GM19193 (cell line): Measurements from ENCODE around the gene ANOS1.

ENCODE experiments used
- POLR2A ChIP-seq: IDR thresholded peaks from 4 replicates; pipeline ENCODE4 v1.6.1; 2011; ENCODE audit not compliant: insufficient read depth, insufficient read length; ENCODE audit errors: extremely low read depth

Gene ANOS1

GRCh38 chrX:8728932-8729535 is 2.9 kb downstream of the ANOS1 start:
- TF ChIP-seq POLR2A, result no peak

GRCh38 chrX:8726031-8726652 is 5.8 kb downstream of the ANOS1 start:
- no peak for TF ChIP-seq POLR2A

- TF ChIP-seq POLR2A, result no peak
Observed at GRCh38 chrX:8724300-8724699, 7.6 kb downstream of the ANOS1 start.

- TF ChIP-seq POLR2A, result no peak
Observed at GRCh38 chrX:8721536-8721935, 10.4 kb downstream of the ANOS1 start.

- TF ChIP-seq POLR2A, result no peak
Observed at GRCh38 chrX:8720136-8720535, 11.8 kb downstream of the ANOS1 start.

GRCh38 chrX:8717354-8717753 is 14.6 kb downstream of the ANOS1 start:
- no peak for TF ChIP-seq POLR2A

- no peak for TF ChIP-seq POLR2A
Observed at GRCh38 chrX:8714164-8714563, 17.8 kb downstream of the ANOS1 start.

- TF ChIP-seq POLR2A, result no peak
Observed at GRCh38 chrX:8711401-8711800, 20.5 kb downstream of the ANOS1 start.

GRCh38 chrX:8704184-8704583 is 27.8 kb downstream of the ANOS1 start:
- no peak for TF ChIP-seq POLR2A

- TF ChIP-seq POLR2A, result no peak
Observed at GRCh38 chrX:8692871-8693270, 39.1 kb downstream of the ANOS1 start.

- no peak for TF ChIP-seq POLR2A
Observed at GRCh38 chrX:8689473-8689872, 42.5 kb downstream of the ANOS1 start.

- TF ChIP-seq POLR2A, result no peak
Observed at GRCh38 chrX:8688776-8689175, 43.2 kb downstream of the ANOS1 start.

GRCh38 chrX:8684201-8684965 is 47.6 kb downstream of the ANOS1 start:
- TF ChIP-seq POLR2A, result no peak

- TF ChIP-seq POLR2A, result no peak
Observed at GRCh38 chrX:8683687-8684086, 48.2 kb downstream of the ANOS1 start.

- TF ChIP-seq POLR2A, result no peak
Observed at GRCh38 chrX:8679550-8679949, 52.4 kb downstream of the ANOS1 start.
